ENCODE measurements around the gene KLF7.

Gene KLF7

DNA sequence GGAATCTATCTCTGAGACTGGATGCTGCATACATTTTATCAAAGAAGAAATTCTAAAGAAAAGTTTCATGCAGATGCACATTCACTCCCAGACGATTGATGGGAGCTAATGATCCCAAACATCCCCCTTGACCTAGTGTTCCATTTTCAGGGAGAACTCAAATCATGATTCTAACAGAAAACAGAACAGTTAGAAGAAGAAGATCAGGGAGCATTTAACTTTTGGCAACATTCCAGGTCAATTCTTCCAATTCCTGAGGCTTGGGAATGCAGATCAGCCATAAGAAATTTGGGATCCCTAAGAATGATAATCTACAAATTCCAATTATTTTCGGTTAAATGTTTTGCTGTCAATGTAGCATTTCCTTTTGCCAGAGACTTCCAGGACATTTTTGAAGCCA lies 129.9 kb downstream of the KLF7 start:
- TF ChIP-seq, protein P1, sequence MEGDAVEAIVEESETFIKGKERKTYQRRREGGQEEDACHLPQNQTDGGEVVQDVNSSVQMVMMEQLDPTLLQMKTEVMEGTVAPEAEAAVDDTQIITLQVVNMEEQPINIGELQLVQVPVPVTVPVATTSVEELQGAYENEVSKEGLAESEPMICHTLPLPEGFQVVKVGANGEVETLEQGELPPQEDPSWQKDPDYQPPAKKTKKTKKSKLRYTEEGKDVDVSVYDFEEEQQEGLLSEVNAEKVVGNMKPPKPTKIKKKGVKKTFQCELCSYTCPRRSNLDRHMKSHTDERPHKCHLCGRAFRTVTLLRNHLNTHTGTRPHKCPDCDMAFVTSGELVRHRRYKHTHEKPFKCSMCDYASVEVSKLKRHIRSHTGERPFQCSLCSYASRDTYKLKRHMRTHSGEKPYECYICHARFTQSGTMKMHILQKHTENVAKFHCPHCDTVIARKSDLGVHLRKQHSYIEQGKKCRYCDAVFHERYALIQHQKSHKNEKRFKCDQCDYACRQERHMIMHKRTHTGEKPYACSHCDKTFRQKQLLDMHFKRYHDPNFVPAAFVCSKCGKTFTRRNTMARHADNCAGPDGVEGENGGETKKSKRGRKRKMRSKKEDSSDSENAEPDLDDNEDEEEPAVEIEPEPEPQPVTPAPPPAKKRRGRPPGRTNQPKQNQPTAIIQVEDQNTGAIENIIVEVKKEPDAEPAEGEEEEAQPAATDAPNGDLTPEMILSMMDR (IDR thresholded peaks at IDR 0.05; ENCODE audit: insufficient read depth, missing control alignments): no peak
- FAIRE-seq (no peak), DNase-seq (ENCODE audit: insufficient read length, low spot score) (no peak)

DNA sequence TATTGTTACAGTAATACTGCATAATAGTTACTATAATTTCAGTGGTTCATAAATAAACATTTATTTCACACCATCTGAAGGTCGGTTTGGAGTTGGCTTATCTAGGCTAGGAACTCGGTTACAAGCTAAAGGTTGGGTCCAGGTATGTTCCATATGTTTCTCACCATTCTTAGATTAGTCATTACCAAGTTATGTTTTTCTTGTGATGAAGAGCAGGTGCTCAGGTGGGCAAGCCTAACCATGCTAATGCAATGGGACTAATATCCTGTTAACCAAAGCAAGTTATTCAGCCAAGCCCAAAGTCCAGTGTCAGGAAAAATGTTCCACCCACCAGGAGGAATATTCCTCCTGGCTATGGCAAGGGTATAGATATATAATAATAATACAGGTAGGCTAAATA lies 133.3 kb downstream of the KLF7 start:
- DNase-seq (ENCODE audit: insufficient read length, low spot score) (no peak), FAIRE-seq (no peak)
- TF ChIP-seq, protein P1 (IDR thresholded peaks at IDR 0.05; ENCODE audit: insufficient read depth, missing control alignments): no peak
